Kidney (tissue), 14 donors: ENCODE data around the gene UPP1. TPM values are rescaled to one million over a fixed set of nuclear protein-coding genes. Genes with fewer than 3 reads are reported as not detected.

ENCODE experiments used
- DNase-seq, 5 donors: peaks; one replicate each; pipeline ENCODE4 v3.0.0-alpha.2; 2013 to 2020
- FAIRE-seq: peaks from 2 replicates; lab custom pipeline; 2012; peaks lifted over from hg19 to GRCh38; lab: Jason Lieb, UNC
- H3K27ac ChIP-seq, 2 donors: one replicate each; pipeline ENCODE4 v1.7.0; 2013; ENCODE audit warnings: low read depth in 2 of 2, low read length in 2 of 2, inconsistent platforms in 1 of 2
- H3K27me3 ChIP-seq: one replicate; pipeline ENCODE4 v1.7.1; 2013; ENCODE audit warnings: low read length, inconsistent platforms; ENCODE audit not compliant: control insufficient read depth, insufficient read depth
- H3K36me3 ChIP-seq, 3 donors: one replicate each; pipeline versions ENCODE4 v1.7.0 to v1.7.1; 2013; ENCODE audit warnings: low read length in 3 of 3, control low read depth in 1 of 3, inconsistent platforms in 1 of 3; ENCODE audit not compliant: insufficient read depth in 3 of 3, control insufficient read depth in 2 of 3
- H3K4me1 ChIP-seq, 3 donors: one replicate each; pipeline versions ENCODE4 v1.7.0 to v1.7.1; 2013; ENCODE audit warnings: low read length in 3 of 3, inconsistent platforms in 1 of 3, low read depth in 1 of 3; ENCODE audit not compliant: control insufficient read depth in 2 of 3, insufficient read depth in 2 of 3
- H3K4me3 ChIP-seq, 3 donors: one replicate each; pipeline versions ENCODE4 v1.7.0 to v1.8.1; 2013; ENCODE audit warnings: low read length in 3 of 3, control low read depth in 1 of 3, inconsistent platforms in 1 of 3
- H3K9ac ChIP-seq, 3 donors: one replicate each; pipeline versions ENCODE4 v1.7.0 to v1.7.1; 2013; ENCODE audit warnings: low read length in 3 of 3, control low read depth in 1 of 3, inconsistent platforms in 1 of 3
- H3K9me3 ChIP-seq, 3 donors: one replicate each; pipeline versions ENCODE4 v1.7.0 to v1.7.1; 2013; ENCODE audit warnings: low read length in 3 of 3, control low read depth in 1 of 3, inconsistent platforms in 1 of 3; ENCODE audit not compliant: control insufficient read depth in 2 of 3, insufficient read depth in 1 of 3
- CTCF ChIP-seq: IDR thresholded peaks from 3 replicates; pipeline ENCODE4 v1.5.1; 2012; ENCODE audit warnings: mild to moderate bottlenecking, moderate library complexity, borderline replicate concordance; ENCODE audit not compliant: insufficient read depth; ENCODE audit errors: extremely low read depth
- intact Hi-C: fragments of 100-400 bp; cut with DNase I; formaldehyde crosslinking; loops from one replicate; pipeline ENCODE4 v1.11.1; 2022
- polyA plus RNA-seq: library from polyadenylated mRNA; stranded (reverse); fragments of 350-450 nt; fragmentation: Illumina TruSeq; extraction: RNeasy Lipid Tissue Mini Kit (QIAGEN cat#74804); gene quantifications from one replicate; pipeline ENCODE4 v1.2.3, GENCODE V29; 2014; ENCODE audit warnings: low read depth, low replicate concordance; ENCODE audit not compliant: insufficient read depth
- total RNA-seq: library from RNA; stranded (reverse); fragmentation: NEBNext Ultra II Directional; extraction: Animal tissue kit (Norgen Biotek cat#: 25700); gene quantifications from one replicate; pipeline ENCODE4 v1.2.1, GENCODE V29; 2021
- donor health status: control.
- donor health status: control.
- donor health status: control.
- donor health status: control.
- donor health status: control.
- donor health status: DM: yes; HTN: yes; CAD: no.
- donor health status: Normal renal cell carcinoma (clear cell type).

The UPP1 gene
- total and polyA plus RNA-seq, 2 donors from 2014 or later, result 36.4 to 76.1 TPM

DNA sequence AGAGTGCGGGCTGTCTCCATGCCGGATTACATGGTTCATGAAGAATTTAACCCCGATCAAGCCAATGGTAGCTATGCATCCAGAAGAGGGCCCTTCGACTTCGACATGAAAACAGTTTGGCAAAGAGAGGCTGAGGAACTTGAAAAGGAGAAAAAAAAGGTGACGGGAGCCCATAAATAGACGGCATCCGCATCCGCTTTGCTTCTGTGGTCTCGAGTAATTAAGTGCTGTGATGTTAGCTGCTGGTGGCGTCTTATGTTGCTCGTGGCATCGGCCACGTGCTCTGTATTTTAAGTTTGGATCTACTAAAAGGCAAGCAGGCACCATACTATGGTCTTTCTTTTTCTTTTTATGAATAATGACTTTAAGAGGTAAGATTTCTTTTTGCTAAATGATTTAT is 42.6 kb upstream of the UPP1 start:
- TF ChIP-seq CTCF, result no peak
- no peaks in the 10 kb centered on the region for H3K36me3 ChIP-seq
- no peak for FAIRE-seq

DNA sequence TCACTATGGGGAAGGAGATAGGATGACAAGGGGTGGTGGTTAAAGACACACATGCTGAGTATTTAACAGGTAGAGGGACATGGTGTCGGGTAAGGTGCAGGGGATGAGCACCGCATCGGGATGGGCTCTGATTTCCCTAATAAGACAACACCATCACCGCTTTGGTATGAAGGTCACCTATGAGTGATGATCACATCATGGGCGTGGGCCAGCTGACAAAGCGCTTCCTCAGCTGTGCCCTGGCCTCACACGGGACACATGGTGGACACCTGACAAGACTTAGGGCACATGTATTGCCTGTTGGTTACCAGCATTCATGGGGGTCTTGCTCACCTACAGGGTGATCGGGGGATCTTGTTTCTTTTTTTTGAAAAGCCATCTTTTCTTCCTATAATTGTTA is 41.0 kb upstream of the UPP1 start:
- Histone ChIP-seq H3K9ac (no peak overlapping the region), H3K4me1 (no peaks in the 10 kb centered on the region), H3K27me3 (no peaks in the 10 kb centered on the region), H3K4me3 (no peak overlapping the region), H3K27ac (no peak overlapping the region), H3K36me3 (no peaks in the 10 kb centered on the region), H3K9me3 (no peaks in the 10 kb centered on the region)
- intact Hi-C loops, result no loop called here
- DNase-seq (no peak), FAIRE-seq (no peak)
- no peak for TF ChIP-seq CTCF

More for the DNA sequence above, 42.6 kb upstream of the UPP1 start:
- Histone ChIP-seq H3K4me3 (peak overlapping the region in 1 of 3 donors; percentile 2), H3K27me3 (no peaks in the 10 kb centered on the region), H3K27ac (no peak overlapping the region), H3K4me1 (no peaks in the 10 kb centered on the region), H3K9me3 (no peaks in the 10 kb centered on the region), H3K9ac (no peak overlapping the region)
- intact Hi-C loops, result no loop called here
- peak in 1 of 5 donors; percentile 10 for DNase-seq

GRCh38 chr7:48049850-48050249 is 39.2 kb upstream of the UPP1 start:
- Histone ChIP-seq H3K36me3 (no peaks in the 10 kb centered on the region), H3K27ac (no peak overlapping the region), H3K9ac (no peak overlapping the region), H3K9me3 (no peaks in the 10 kb centered on the region), H3K4me3 (no peak overlapping the region), H3K4me1 (no peaks in the 10 kb centered on the region), H3K27me3 (no peaks in the 10 kb centered on the region)
- TF ChIP-seq CTCF, result no peak
- no peak for DNase-seq
- intact Hi-C loops, result no loop called here
- FAIRE-seq, result no peak

DNA sequence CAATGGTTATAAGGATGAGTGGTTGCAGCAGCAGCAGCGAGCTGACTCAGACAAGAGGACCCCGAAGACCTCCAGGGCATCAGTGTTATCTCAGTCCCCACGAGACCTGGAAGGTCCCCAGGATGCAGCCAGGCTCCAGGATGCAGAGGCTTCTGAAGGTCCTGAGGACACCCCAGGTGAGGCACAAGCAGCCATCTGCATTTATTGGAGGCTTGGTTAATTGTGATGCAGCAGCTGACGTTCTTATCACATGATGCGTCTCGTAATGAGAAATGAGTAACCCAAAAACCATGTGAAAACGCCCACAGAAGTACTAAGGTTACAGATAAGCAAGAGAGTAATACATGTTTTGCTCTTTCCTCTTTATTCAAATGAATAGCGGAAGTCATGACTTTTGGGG is 36.3 kb upstream of the UPP1 start:
- no peaks in the 10 kb centered on the region for H3K27me3 ChIP-seq
- DNase-seq (no peak), FAIRE-seq (no peak)
- no peak overlapping the region for H3K27ac ChIP-seq
- TF ChIP-seq CTCF, result no peak
- H3K9me3 ChIP-seq, result no peaks in the 10 kb centered on the region
- H3K9ac ChIP-seq, result no peak overlapping the region
- intact Hi-C loops, result no loop called here
- H3K4me3 ChIP-seq, result no peak overlapping the region
- H3K4me1 ChIP-seq, result no peaks in the 10 kb centered on the region
- H3K36me3 ChIP-seq, result no peaks in the 10 kb centered on the region
